Measurements from ENCODE around the gene NXF2. TPM values are rescaled to one million over a fixed set of nuclear protein-coding genes. Genes with fewer than 3 reads are reported as not detected.

Gene NXF2
- polyA plus RNA-seq, 1 of the 3 experiments (the other 2 are of a cell fraction), result not detected

DNA sequence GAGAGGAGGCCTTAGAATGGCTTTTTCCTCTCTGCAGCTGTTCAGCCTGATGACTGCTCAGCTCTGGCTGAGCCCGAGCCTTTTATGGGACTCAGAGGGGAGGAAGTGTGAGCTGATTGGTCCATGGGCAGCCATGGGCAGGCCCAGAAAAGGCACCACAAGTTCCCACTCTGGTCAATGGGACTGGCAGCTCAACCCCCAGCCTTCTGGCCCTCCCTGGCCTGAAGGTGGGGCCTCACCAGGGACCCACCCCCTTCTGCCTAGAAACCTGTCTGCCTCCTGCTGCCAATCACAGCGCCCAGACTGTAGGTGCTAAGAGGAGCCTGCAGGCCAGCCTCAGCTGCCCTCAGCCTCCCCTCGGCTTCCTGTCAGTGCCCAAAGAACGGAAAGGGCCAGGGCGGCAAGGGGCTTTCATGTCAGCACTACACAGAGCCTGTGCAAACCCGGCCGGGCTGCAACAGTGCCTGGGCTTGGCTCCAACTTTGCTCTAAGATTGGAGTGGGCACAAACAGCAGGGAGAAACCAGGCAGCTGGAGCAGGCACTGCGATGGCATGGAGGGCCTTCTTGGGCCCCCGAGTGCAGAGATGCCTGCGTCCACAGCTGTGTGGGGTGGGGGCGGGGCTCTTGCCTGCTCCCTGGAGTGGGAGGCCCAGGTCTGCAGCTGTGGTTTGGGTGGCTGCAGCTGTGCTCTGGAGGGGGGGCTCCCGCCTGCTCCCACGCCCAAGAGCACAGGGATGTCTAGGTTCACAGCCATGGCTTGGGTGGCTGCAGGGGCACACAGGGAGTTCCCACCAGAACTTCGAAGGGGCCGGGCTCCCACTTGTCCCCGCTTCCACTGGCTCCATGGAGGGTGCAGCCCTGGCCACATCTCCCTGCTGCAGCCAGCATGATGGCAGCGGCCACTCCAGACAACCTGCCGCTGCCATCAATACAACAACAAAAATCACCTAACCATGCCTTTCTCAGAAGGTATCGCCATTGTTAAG is 92.6 kb downstream of the NXF2 start (continued):
- TF ChIP-seq, protein P1, sequence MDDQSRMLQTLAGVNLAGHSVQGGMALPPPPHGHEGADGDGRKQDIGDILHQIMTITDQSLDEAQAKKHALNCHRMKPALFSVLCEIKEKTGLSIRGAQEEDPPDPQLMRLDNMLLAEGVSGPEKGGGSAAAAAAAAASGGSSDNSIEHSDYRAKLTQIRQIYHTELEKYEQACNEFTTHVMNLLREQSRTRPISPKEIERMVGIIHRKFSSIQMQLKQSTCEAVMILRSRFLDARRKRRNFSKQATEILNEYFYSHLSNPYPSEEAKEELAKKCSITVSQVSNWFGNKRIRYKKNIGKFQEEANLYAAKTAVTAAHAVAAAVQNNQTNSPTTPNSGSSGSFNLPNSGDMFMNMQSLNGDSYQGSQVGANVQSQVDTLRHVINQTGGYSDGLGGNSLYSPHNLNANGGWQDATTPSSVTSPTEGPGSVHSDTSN (IDR thresholded peaks at IDR 0.05), result no peak
- no peak for TF ChIP-seq FOXM1 (IDR thresholded peaks at IDR 0.05; ENCODE audit: low read depth)
- no peak for TF ChIP-seq ELF1 (IDR thresholded peaks at IDR 0.05)
- no peak for TF ChIP-seq NRF1 (IDR thresholded peaks at IDR 0.05; ENCODE audit: low read depth, low read length)
- TF ChIP-seq, protein P2, sequence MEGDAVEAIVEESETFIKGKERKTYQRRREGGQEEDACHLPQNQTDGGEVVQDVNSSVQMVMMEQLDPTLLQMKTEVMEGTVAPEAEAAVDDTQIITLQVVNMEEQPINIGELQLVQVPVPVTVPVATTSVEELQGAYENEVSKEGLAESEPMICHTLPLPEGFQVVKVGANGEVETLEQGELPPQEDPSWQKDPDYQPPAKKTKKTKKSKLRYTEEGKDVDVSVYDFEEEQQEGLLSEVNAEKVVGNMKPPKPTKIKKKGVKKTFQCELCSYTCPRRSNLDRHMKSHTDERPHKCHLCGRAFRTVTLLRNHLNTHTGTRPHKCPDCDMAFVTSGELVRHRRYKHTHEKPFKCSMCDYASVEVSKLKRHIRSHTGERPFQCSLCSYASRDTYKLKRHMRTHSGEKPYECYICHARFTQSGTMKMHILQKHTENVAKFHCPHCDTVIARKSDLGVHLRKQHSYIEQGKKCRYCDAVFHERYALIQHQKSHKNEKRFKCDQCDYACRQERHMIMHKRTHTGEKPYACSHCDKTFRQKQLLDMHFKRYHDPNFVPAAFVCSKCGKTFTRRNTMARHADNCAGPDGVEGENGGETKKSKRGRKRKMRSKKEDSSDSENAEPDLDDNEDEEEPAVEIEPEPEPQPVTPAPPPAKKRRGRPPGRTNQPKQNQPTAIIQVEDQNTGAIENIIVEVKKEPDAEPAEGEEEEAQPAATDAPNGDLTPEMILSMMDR (IDR thresholded peaks at IDR 0.05), result no peak
- TF ChIP-seq, protein P3, sequence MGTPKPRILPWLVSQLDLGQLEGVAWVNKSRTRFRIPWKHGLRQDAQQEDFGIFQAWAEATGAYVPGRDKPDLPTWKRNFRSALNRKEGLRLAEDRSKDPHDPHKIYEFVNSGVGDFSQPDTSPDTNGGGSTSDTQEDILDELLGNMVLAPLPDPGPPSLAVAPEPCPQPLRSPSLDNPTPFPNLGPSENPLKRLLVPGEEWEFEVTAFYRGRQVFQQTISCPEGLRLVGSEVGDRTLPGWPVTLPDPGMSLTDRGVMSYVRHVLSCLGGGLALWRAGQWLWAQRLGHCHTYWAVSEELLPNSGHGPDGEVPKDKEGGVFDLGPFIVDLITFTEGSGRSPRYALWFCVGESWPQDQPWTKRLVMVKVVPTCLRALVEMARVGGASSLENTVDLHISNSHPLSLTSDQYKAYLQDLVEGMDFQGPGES (IDR thresholded peaks at IDR 0.05; ENCODE audit: low read depth, low read length), result no peak
- no peak for TF ChIP-seq GABPA (IDR thresholded peaks at IDR 0.05; ENCODE audit: low read depth)
- TF ChIP-seq RXRA (IDR thresholded peaks at IDR 0.05; ENCODE audit: borderline replicate concordance, low read depth), result no peak

DNA sequence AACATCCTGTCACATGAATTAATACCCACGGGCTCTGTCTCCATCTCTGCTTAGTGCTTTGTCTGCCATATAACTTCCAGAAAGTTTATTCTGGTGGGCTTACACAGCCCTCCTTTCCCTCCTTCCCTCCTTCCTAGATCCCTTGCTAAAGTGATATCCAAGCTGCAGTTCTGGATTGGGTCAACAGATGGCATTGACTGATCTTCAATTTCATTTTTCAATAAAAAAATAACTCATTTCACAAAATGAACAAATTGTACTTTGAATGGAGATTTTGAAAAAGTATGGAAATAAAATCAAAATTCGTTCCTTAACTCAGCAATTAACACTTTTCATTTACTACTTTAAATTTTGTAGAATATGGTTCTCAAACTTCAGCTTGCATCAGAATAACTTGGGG is 94.9 kb downstream of the NXF2 start:
- 3% methylated on average over 2 of the region's 2 CpGs for WGBS (ENCODE audit: low lambda C conversion rate)

More for the DNA sequence above, 94.9 kb downstream of the NXF2 start:
- H3K27ac ChIP-seq (ENCODE audit: low read depth in 2 of 2, low read length in 1 of 2), result no peak overlapping the region
- no peaks in the 10 kb centered on the region for H3K9me2 ChIP-seq
- no peaks in the 10 kb centered on the region for H3K79me2 ChIP-seq (ENCODE audit: insufficient read depth)
- H3K4me1 ChIP-seq (ENCODE audit: control insufficient read depth in 1 of 2, insufficient read depth in 2 of 2, low read depth in 1 of 2, low read length in 1 of 2), result no peaks in the 10 kb centered on the region
- no peaks in the 10 kb centered on the region for H3K36me3 ChIP-seq (replicated peaks in 1 of 2; ENCODE audit: control insufficient read depth in 1 of 2, insufficient read depth in 2 of 2, low read length in 1 of 2)
- no peaks in the 10 kb centered on the region for H3F3A ChIP-seq (replicated peaks; ENCODE audit: insufficient read depth)
- H2AFZ ChIP-seq (ENCODE audit: low read depth), result no peak overlapping the region
- ChIA-PET POLR2A (no interaction called here), CTCF (no interaction called here)
- no peaks in the 10 kb centered on the region for H4K20me1 ChIP-seq (ENCODE audit: insufficient read depth)
- H3K4me2 ChIP-seq, result no peak overlapping the region
- H3K4me3 ChIP-seq (ENCODE audit: low read depth in 2 of 2, low read length in 1 of 2), result no peak overlapping the region
- no peak for DNase-seq
- peak; percentile 13; the same call in 1 of the 2 replicates for TF ChIP-seq RAD21 (IDR thresholded peaks at IDR 0.05; ENCODE audit: low read length)
- TF ChIP-seq, protein P2 (IDR thresholded peaks at IDR 0.05), result peak; percentile 54
- TF ChIP-seq EP300 (IDR thresholded peaks at IDR 0.05; ENCODE audit: borderline replicate concordance in 1 of 2, low read depth in 1 of 2, low read length in 1 of 2), result no peak
- H3K9me3 ChIP-seq, result no peaks in the 10 kb centered on the region
- H3K27me3 ChIP-seq (ENCODE audit: insufficient read depth), result no peaks in the 10 kb centered on the region
- H3K9ac ChIP-seq, result no peak overlapping the region

Data from SK-N-SH (cell line).